Dermis microvascular lymphatic vessel endothelial cell (primary cell): ENCODE measurements around the gene ASB6. TPM values are rescaled to one million over a fixed set of nuclear protein-coding genes. Genes with fewer than 3 reads are reported as not detected.
A peak's percentile ranks its signal among the peaks of the same experiment; 100 is the strongest.
"Not testable (repeated sequence)": the region's sequence is repeated elsewhere in the genome, so short reads cannot be mapped to it uniquely, and the experiment has no call there.

ENCODE experiments used
- DNase-seq, 2 donors: peaks; one replicate each; pipeline versions ENCODE4 v3.0.0 to v3.0.0-alpha.2; 2010; ENCODE audit warnings: low read depth in 2 of 2
- total RNA-seq: library from RNA; depleted of rRNA; stranded (reverse); fragments of >200 nt; gene quantifications from 2 replicates; pipeline ENCODE4 v1.2.1, GENCODE V29; 2014

ASB6 gene
- total RNA-seq, 1 donor from 2014 or later, result 9.2 TPM

- DNase-seq, result no peak
Measured at GRCh38 chr9:129667378-129667777, 25.4 kb upstream of the ASB6 start.

GRCh38 chr9:129666575-129666974 is 24.6 kb upstream of the ASB6 start:
- no peak for DNase-seq

GRCh38 chr9:129665814-129666520 is 24.0 kb upstream of the ASB6 start:
- no peak for DNase-seq

- DNase-seq, result no peak
Measured at GRCh38 chr9:129665389-129665775, 23.4 kb upstream of the ASB6 start, which contains the start of gene PRRX2. PRRX2 (plus strand) TSS chr9:129665647; CDS start chr9:129665868, 221 bp downstream.

- no peak for DNase-seq
Measured at GRCh38 chr9:129664746-129665388, 22.9 kb upstream of the ASB6 start.

- DNase-seq, result not testable (repeated sequence)
Measured at GRCh38 chr9:129662239-129662638, 20.3 kb upstream of the ASB6 start.

- DNase-seq, result no peak
Measured at GRCh38 chr9:129661029-129661428, 19.1 kb upstream of the ASB6 start.

GRCh38 chr9:129656795-129657390 is 14.9 kb upstream of the ASB6 start:
- DNase-seq, result peak in 1 of 2 donors; percentile 42

- no peak for DNase-seq
Measured at GRCh38 chr9:129655696-129656095, 13.7 kb upstream of the ASB6 start.

- DNase-seq, result no peak
Measured at GRCh38 chr9:129655154-129655553, 13.2 kb upstream of the ASB6 start.

GRCh38 chr9:129654554-129655040 is 12.6 kb upstream of the ASB6 start:
- DNase-seq, result no peak

- DNase-seq, result no peak
Measured at GRCh38 chr9:129653823-129654553, 12.0 kb upstream of the ASB6 start.

GRCh38 chr9:129650680-129651235 is 8.8 kb upstream of the ASB6 start:
- no peak for DNase-seq

- no peak for DNase-seq
Measured at GRCh38 chr9:129649726-129650679, 8.1 kb upstream of the ASB6 start.

GRCh38 chr9:129648764-129649115 is 6.8 kb upstream of the ASB6 start:
- no peak for DNase-seq

- DNase-seq, result no peak
Measured at GRCh38 chr9:129648092-129648763, 6.3 kb upstream of the ASB6 start.

GRCh38 chr9:129647635-129648034 is 5.7 kb upstream of the ASB6 start:
- DNase-seq, result no peak

GRCh38 chr9:129646654-129647053 is 4.7 kb upstream of the ASB6 start:
- DNase-seq, result no peak

GRCh38 chr9:129646252-129646651 is 4.3 kb upstream of the ASB6 start:
- DNase-seq, result no peak

- DNase-seq, result no peak
Measured at GRCh38 chr9:129644902-129645301, 3.0 kb upstream of the ASB6 start.
